DND-41 (cell line): Measurements from ENCODE around the gene IST1.
"Not testable (repeated sequence)": the region's sequence is repeated elsewhere in the genome, so short reads cannot be mapped to it uniquely, and the experiment has no call there.

Experiments used
- ATAC-seq: fragments of 200-7000 bp; cut with Tn5 transposase; 3 replicates; pipeline ENCODE4 v1.9.1; 2021; ENCODE audit warnings: low read depth; ENCODE audit not compliant: insufficient read depth
- DNase-seq: peaks from one replicate; pipeline ENCODE4 v3.0.0-alpha.2; 2020
- H2AFZ ChIP-seq: 2 replicates; pipeline ENCODE4 v1.6.0; 2012; ENCODE audit warnings: low read depth, low read length
- H3K27ac ChIP-seq: 2 replicates; pipeline ENCODE4 v1.5.1; 2012; ENCODE audit warnings: low read length, inconsistent platforms
- H3K27me3 ChIP-seq: fragments of 200-600 bp; sonication (generic); 2 replicates; pipeline ENCODE4 v1.6.0; 2012; ENCODE audit warnings: low read length, mild to moderate bottlenecking, inconsistent platforms; ENCODE audit not compliant: insufficient read depth, poor library complexity
- H3K36me3 ChIP-seq: 2 replicates; pipeline ENCODE4 v1.5.1; 2012; ENCODE audit warnings: low read length, inconsistent platforms; ENCODE audit not compliant: insufficient read depth
- H3K4me1 ChIP-seq: 2 replicates; pipeline ENCODE4 v1.5.1; 2012; ENCODE audit warnings: mild to moderate bottlenecking, low read length; ENCODE audit not compliant: insufficient read depth
- H3K4me2 ChIP-seq: 2 replicates; pipeline ENCODE4 v1.6.0; 2012; ENCODE audit warnings: mild to moderate bottlenecking, moderate library complexity, low read length, inconsistent platforms; ENCODE audit not compliant: insufficient read depth
- H3K4me3 ChIP-seq, 2 experiments: fragments of 200-600 bp in 1 of 2; shearing (Covaris generic) in 1 of 2; 2 replicates each; pipeline ENCODE4 v1.5.1; 2012 to 2016; ENCODE audit warnings: inconsistent platforms in 2 of 2, low read length in 2 of 2, mild to moderate bottlenecking in 2 of 2, low read depth in 1 of 2, moderate library complexity in 1 of 2
- H3K79me2 ChIP-seq: 2 replicates; pipeline ENCODE4 v1.6.0; 2012; ENCODE audit warnings: low read length, inconsistent platforms; ENCODE audit not compliant: insufficient read depth
- H3K9ac ChIP-seq: 2 replicates; pipeline ENCODE4 v1.6.0; 2012; ENCODE audit warnings: low read depth, mild to moderate bottlenecking, inconsistent platforms, low read length, moderate library complexity
- H3K9me3 ChIP-seq: 2 replicates; pipeline ENCODE4 v1.5.1; 2012; ENCODE audit warnings: low read length, moderate library complexity, mild to moderate bottlenecking, inconsistent platforms; ENCODE audit not compliant: insufficient read depth, severe bottlenecking
- H4K20me1 ChIP-seq: 2 replicates; pipeline ENCODE4 v1.6.0; 2012; ENCODE audit warnings: low read length; ENCODE audit not compliant: insufficient read depth
- CTCF ChIP-seq: IDR thresholded peaks from 2 replicates; pipeline ENCODE4 v1.5.1; 2012; ENCODE audit warnings: borderline replicate concordance, low read length, moderate library complexity, mild to moderate bottlenecking; ENCODE audit not compliant: poor library complexity, severe bottlenecking; ENCODE audit errors: extremely low read depth
- EZH2 ChIP-seq: IDR thresholded peaks from 3 replicates; pipeline ENCODE4 v1.6.1; 2012; ENCODE audit warnings: borderline replicate concordance, low read depth, mild to moderate bottlenecking, moderate library complexity, low read length, inconsistent platforms; ENCODE audit not compliant: severe bottlenecking

The IST1 gene

GRCh38 chr16:71863995-71864394 is 31.3 kb upstream of the IST1 start:
- Histone ChIP-seq H3K4me1 (no peaks in the 10 kb centered on the region), H3K27ac (no peak overlapping the region), H3K4me3 (no peak overlapping the region), H3K36me3 (peaks cover 54% of the 10 kb centered on the region), H3K4me2 (no peak overlapping the region), H3K27me3 (no peaks in the 10 kb centered on the region), H2AFZ (no peak overlapping the region), H3K79me2 (no peaks in the 10 kb centered on the region), H3K9me3 (no peaks in the 10 kb centered on the region), H3K9ac (no peak overlapping the region), H4K20me1 (0 out of 2 replicates have a peak, but pooled peaks cover 9% of the 10 kb centered on the region)
- DNase-seq (no peak), ATAC-seq (no peak)
- TF ChIP-seq CTCF (no peak), EZH2 (no peak)

DNA sequence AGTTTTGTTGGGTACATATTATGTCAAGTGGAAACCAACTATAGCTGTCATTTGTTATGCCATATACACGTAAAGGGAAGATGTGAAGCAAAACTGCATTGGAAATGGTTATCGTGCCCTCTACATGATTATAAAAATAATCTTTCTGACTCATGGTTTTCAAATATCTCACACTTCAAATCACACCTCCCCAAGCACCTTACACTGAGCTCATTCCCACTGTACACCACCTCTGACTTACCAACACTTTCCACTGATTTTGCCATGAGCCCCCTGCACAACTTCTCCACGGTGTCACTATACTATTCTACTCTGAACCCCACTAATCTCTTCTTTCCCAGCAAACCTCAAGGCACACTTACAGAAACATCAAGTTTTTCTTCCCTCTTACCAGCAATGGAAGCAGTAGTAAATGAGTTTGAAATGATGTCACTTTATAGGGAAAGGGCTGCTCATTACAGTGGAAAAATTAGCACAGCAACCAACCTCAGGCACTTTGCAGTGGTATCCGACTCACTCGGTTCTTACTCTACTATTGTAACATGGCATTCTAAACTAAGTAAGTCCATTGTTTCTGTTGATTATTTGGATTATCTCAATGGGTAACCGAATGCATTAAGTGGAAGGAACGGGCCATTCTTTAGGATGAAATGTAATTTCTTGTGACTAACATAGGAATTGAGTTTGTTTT is 30.0 kb upstream of the IST1 start:
- DNase-seq (no peak), ATAC-seq (no peak)
- no peak for TF ChIP-seq CTCF
- no peak for TF ChIP-seq EZH2
- H3K4me3 ChIP-seq: no peak overlapping the region
- H3K4me2 ChIP-seq: no peak overlapping the region
- H3K9ac ChIP-seq: no peak overlapping the region
- no peaks in the 10 kb centered on the region for H3K9me3 ChIP-seq
- H3K27ac ChIP-seq: no peak overlapping the region
- H3K79me2 ChIP-seq: no peaks in the 10 kb centered on the region
- H3K27me3 ChIP-seq: no peaks in the 10 kb centered on the region
- H4K20me1 ChIP-seq: 0 out of 2 replicates have a peak, but pooled peaks cover 5% of the 10 kb centered on the region
- H3K36me3 ChIP-seq: peaks cover 44% of the 10 kb centered on the region
- no peaks in the 10 kb centered on the region for H3K4me1 ChIP-seq
- H2AFZ ChIP-seq: no peak overlapping the region

DNA sequence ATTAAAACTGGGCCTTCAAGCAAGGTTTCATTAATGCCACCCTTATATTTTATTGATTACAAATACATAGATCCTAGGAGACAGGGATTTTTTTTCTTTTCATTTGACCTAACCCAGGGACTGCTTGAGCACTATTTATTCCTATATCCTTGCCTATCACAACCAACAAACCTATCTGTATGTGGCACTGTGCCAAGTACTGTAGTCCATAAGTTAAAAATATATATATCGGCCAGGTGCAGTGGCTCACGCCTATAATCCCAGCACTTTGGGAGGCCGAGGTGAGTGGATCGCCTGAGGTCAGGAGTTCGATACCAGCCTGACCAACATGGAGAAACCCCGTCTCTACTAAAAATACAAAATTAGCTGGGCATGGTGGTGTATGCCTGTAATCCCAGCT is 28.2 kb upstream of the IST1 start:
- not testable (repeated sequence) for H3K4me1 ChIP-seq, H3K27ac ChIP-seq, H3K79me2 ChIP-seq, DNase-seq, H3K4me2 ChIP-seq, H3K9ac ChIP-seq, H3K27me3 ChIP-seq, ATAC-seq, H4K20me1 ChIP-seq, H3K9me3 ChIP-seq, H2AFZ ChIP-seq, H3K4me3 ChIP-seq
- H3K36me3 ChIP-seq: peaks cover 29% of the 10 kb centered on the region

DNA sequence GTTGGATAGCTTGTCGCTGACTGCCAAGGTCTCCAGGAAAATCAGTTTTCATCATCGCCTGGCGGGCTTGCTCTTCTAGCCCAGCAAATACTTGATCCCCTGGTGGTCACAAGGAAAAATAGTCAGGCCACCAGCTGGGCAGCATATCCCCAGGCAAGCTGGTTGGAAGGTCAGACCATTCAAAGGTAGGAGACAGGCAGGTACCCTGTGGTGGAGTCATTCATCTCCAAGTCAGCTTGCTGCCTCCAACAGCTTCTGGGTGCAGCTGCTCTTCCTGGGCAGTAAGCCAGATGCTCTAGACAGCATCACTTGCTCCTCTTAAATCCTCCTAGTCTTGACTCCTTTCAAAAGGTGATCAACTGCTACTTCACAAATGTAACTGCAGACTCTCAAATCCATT is 27.4 kb upstream of the IST1 start:
- no peak overlapping the region for H3K4me3 ChIP-seq
- H4K20me1 ChIP-seq: 0 out of 2 replicates have a peak, but pooled peaks cover 5% of the 10 kb centered on the region
- TF ChIP-seq EZH2: no peak
- TF ChIP-seq CTCF: no peak
- H3K27me3 ChIP-seq: no peaks in the 10 kb centered on the region
- H3K4me2 ChIP-seq: no peak overlapping the region
- DNase-seq: no peak
- no peak overlapping the region for H2AFZ ChIP-seq
- peaks cover 24% of the 10 kb centered on the region for H3K36me3 ChIP-seq
- H3K79me2 ChIP-seq: no peaks in the 10 kb centered on the region
- no peak overlapping the region for H3K9ac ChIP-seq
- ATAC-seq: no peak
- no peaks in the 10 kb centered on the region for H3K9me3 ChIP-seq
- H3K27ac ChIP-seq: no peak overlapping the region
- no peaks in the 10 kb centered on the region for H3K4me1 ChIP-seq
